Measurements from ENCODE around the gene PAQR6.

Gene PAQR6

GRCh38 chr1:156289857-156290256 is 42.0 kb upstream of the PAQR6 start:
- no peak overlapping the region for H3K9ac ChIP-seq (ENCODE audit: low read length)
- H3K4me3 ChIP-seq (ENCODE audit: low read length), result no peak overlapping the region
- no peaks in the 10 kb centered on the region for H3K27me3 ChIP-seq (replicated peaks; ENCODE audit: insufficient read depth, low read length)
- TF ChIP-seq, protein P1, sequence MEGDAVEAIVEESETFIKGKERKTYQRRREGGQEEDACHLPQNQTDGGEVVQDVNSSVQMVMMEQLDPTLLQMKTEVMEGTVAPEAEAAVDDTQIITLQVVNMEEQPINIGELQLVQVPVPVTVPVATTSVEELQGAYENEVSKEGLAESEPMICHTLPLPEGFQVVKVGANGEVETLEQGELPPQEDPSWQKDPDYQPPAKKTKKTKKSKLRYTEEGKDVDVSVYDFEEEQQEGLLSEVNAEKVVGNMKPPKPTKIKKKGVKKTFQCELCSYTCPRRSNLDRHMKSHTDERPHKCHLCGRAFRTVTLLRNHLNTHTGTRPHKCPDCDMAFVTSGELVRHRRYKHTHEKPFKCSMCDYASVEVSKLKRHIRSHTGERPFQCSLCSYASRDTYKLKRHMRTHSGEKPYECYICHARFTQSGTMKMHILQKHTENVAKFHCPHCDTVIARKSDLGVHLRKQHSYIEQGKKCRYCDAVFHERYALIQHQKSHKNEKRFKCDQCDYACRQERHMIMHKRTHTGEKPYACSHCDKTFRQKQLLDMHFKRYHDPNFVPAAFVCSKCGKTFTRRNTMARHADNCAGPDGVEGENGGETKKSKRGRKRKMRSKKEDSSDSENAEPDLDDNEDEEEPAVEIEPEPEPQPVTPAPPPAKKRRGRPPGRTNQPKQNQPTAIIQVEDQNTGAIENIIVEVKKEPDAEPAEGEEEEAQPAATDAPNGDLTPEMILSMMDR (IDR thresholded peaks at IDR 0.05; ENCODE audit: low read length), result no peak
- no peak for TF ChIP-seq EZH2phosphoT487 (IDR thresholded peaks at IDR 0.05; ENCODE audit: low read length)
- peaks cover 3% of the 10 kb centered on the region; the same call in 1 of the 2 replicates for H3K4me1 ChIP-seq (ENCODE audit: low read length)
- H4K20me1 ChIP-seq (ENCODE audit: insufficient read depth, low read length), result no peaks in the 10 kb centered on the region
- no peak for DNase-seq
- no peak overlapping the region for H3K4me2 ChIP-seq (ENCODE audit: low read depth, low read length)
- H3K27ac ChIP-seq (ENCODE audit: low read length), result no peak overlapping the region
- H2AFZ ChIP-seq (ENCODE audit: low read length), result no peak overlapping the region
- H3F3A ChIP-seq (ENCODE audit: insufficient read depth, low read length), result no peaks in the 10 kb centered on the region
- H3K36me3 ChIP-seq (replicated peaks; ENCODE audit: insufficient read depth, low read length), result no peaks in the 10 kb centered on the region
- H3K79me2 ChIP-seq (ENCODE audit: low read length), result peaks cover 9% of the 10 kb centered on the region
- H3K9me3 ChIP-seq (replicated peaks; ENCODE audit: insufficient read depth, low read length), result no peaks in the 10 kb centered on the region
- H3K9me2 ChIP-seq (replicated peaks; ENCODE audit: insufficient read depth, low read length), result no peaks in the 10 kb centered on the region

DNA sequence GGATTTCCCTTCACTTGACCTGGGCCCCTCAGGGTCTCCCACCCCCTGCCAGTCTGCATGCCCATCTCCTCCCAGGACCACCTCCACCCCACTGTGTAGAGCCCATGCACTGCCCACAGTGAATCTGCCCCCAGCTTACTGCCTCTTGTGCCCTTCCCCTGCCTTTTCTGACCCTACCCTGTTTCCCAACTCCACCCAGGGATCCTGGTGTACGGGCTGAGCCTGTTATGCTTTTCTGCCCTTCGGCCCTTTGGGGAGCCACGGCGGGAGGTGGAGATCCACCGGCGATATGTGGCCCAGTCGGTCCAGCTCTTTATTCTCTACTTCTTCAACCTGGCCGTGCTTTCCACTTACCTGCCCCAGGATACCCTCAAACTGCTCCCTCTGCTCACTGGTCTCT is 38.2 kb upstream of the PAQR6 start:
- Histone ChIP-seq H3K36me3 (replicated peaks; ENCODE audit: insufficient read depth, low read length) (no peaks in the 10 kb centered on the region), H2AFZ (ENCODE audit: low read length) (no peak overlapping the region), H3K27ac (ENCODE audit: low read length) (no peak overlapping the region), H3K4me1 (ENCODE audit: low read length) (peaks cover 11% of the 10 kb centered on the region; the same call in 1 of the 2 replicates), H3K9me3 (replicated peaks; ENCODE audit: insufficient read depth, low read length) (no peaks in the 10 kb centered on the region), H3K79me2 (ENCODE audit: low read length) (peaks cover 42% of the 10 kb centered on the region), H3K9me2 (replicated peaks; ENCODE audit: insufficient read depth, low read length) (no peaks in the 10 kb centered on the region), H3K4me3 (ENCODE audit: low read length) (no peak overlapping the region), H3F3A (ENCODE audit: insufficient read depth, low read length) (peaks cover 7% of the 10 kb centered on the region), H3K27me3 (replicated peaks; ENCODE audit: insufficient read depth, low read length) (no peaks in the 10 kb centered on the region), H3K9ac (ENCODE audit: low read length) (no peak overlapping the region), H4K20me1 (ENCODE audit: insufficient read depth, low read length) (no peaks in the 10 kb centered on the region), H3K4me2 (ENCODE audit: low read depth, low read length) (no peak overlapping the region)
- TF ChIP-seq EZH2 (optimal IDR thresholded peaks at IDR 0.05; ENCODE audit: low read depth, low read length) (no peak), EZH2phosphoT487 (IDR thresholded peaks at IDR 0.05; ENCODE audit: low read length) (no peak)
- TF ChIP-seq, protein P1 (IDR thresholded peaks at IDR 0.05; ENCODE audit: low read length), result no peak
- DNase-seq, result no peak

DNA sequence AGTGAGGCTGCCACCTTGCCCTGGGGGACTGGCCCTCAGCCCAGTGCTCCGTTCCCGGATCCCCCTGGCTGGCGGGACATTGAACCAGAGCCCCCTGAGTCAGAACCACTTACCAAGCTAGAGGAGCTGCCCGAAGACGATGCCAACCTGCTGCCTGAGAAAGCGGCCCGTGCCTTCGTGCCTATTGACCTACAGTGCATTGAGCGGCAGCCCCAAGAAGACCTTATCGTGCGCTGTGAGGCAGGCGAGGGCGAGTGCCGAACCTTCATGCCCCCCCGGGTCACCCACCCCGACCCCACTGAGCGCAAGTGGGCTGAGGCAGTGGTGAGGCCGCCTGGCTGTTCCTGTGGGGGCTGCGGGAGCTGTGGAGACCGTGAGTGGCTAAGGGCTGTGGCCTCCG is 37.6 kb upstream of the PAQR6 start:
- no peak overlapping the region for H3K4me3 ChIP-seq (ENCODE audit: low read length)
- no peaks in the 10 kb centered on the region for H3K27me3 ChIP-seq (replicated peaks; ENCODE audit: insufficient read depth, low read length)
- H3K9ac ChIP-seq (ENCODE audit: low read length), result no peak overlapping the region
- H3K9me2 ChIP-seq (replicated peaks; ENCODE audit: insufficient read depth, low read length), result no peaks in the 10 kb centered on the region
- H3K79me2 ChIP-seq (ENCODE audit: low read length), result peaks cover 48% of the 10 kb centered on the region
- no peak for DNase-seq
- no peak overlapping the region for H3K4me2 ChIP-seq (ENCODE audit: low read depth, low read length)
- no peak overlapping the region for H3K27ac ChIP-seq (ENCODE audit: low read length)
- H3K36me3 ChIP-seq (replicated peaks; ENCODE audit: insufficient read depth, low read length), result no peaks in the 10 kb centered on the region
- H4K20me1 ChIP-seq (ENCODE audit: insufficient read depth, low read length), result 0 out of 2 replicates have a peak, but pooled peaks cover under 1% of the 10 kb centered on the region
- no peaks in the 10 kb centered on the region for H3K9me3 ChIP-seq (replicated peaks; ENCODE audit: insufficient read depth, low read length)
- TF ChIP-seq EZH2phosphoT487 (IDR thresholded peaks at IDR 0.05; ENCODE audit: low read length) (no peak), EZH2 (optimal IDR thresholded peaks at IDR 0.05; ENCODE audit: low read depth, low read length) (no peak)
- TF ChIP-seq, protein P1 (IDR thresholded peaks at IDR 0.05; ENCODE audit: low read length), result no peak
- H3K4me1 ChIP-seq (ENCODE audit: low read length), result peaks cover 17% of the 10 kb centered on the region; the same call in 1 of the 2 replicates
- H2AFZ ChIP-seq (ENCODE audit: low read length), result no peak overlapping the region
- peaks cover 7% of the 10 kb centered on the region for H3F3A ChIP-seq (ENCODE audit: insufficient read depth, low read length)
